Common myeloid progenitor, CD34-positive (primary cell): ENCODE results near the gene TPSAB1.
"Not testable (repeated sequence)": the region's sequence is repeated elsewhere in the genome, so short reads cannot be mapped to it uniquely, and the experiment has no call there.

Source experiments
- CTCF ChIA-PET: fragments of 350-600 bp; sonication (Branson Sonifier 250); formaldehyde crosslinking; loops from one replicate; lab custom pipeline; 2021; ENCODE audit warnings: antibody characterized with exemption; lab: Charles Lee
- POLR2A ChIA-PET: fragments of 350-600 bp; sonication (Branson Sonifier 250); formaldehyde crosslinking; loops from one replicate; lab custom pipeline; 2021; ENCODE audit warnings: antibody characterized with exemption; lab: Charles Lee
- DNase-seq, 3 donors: peaks; one replicate each; pipeline versions ENCODE4 v3.0.0 to v3.0.0-alpha.2; 2013
- H3K27ac ChIP-seq, 2 experiments: 1 replicate in 1 of 2; 2 replicates in 1 of 2; pipeline ENCODE4 v1.7.0; 2013; ENCODE audit warnings: inconsistent platforms in 2 of 2, low read length in 2 of 2, mild to moderate bottlenecking in 2 of 2, low read depth in 1 of 2, moderate library complexity in 1 of 2; ENCODE audit not compliant: severe bottlenecking in 2 of 2, insufficient read depth in 1 of 2, poor library complexity in 1 of 2
- H3K27me3 ChIP-seq, 5 experiments: replicated peaks in 2 of 5; 1 replicate in 3 of 5; 2 replicates in 2 of 5; pipeline versions ENCODE4 v1.6.1 to v1.7.0; 2013; ENCODE audit warnings: low read length in 4 of 5, mild to moderate bottlenecking in 2 of 5, moderate library complexity in 2 of 5, inconsistent platforms in 1 of 5; ENCODE audit not compliant: insufficient read depth in 5 of 5, control insufficient read depth in 4 of 5
- H3K36me3 ChIP-seq, 4 experiments: 1 replicate in 2 of 4; 2 replicates in 2 of 4; pipeline versions ENCODE4 v1.6.1 to v1.7.0; 2013; ENCODE audit warnings: low read length in 3 of 4, control low read depth in 1 of 4, mild to moderate bottlenecking in 1 of 4; ENCODE audit not compliant: control insufficient read depth in 4 of 4, insufficient read depth in 4 of 4
- H3K4me1 ChIP-seq, 4 experiments: 1 replicate in 3 of 4; 2 replicates in 1 of 4; pipeline versions ENCODE4 v1.6.1 to v1.7.1; 2013; ENCODE audit warnings: low read length in 3 of 4, mild to moderate bottlenecking in 3 of 4, control low read depth in 1 of 4, inconsistent platforms in 1 of 4, moderate library complexity in 1 of 4; ENCODE audit not compliant: control insufficient read depth in 4 of 4, insufficient read depth in 4 of 4; ENCODE audit errors: control extremely low read depth in 1 of 4
- H3K4me3 ChIP-seq, 7 experiments: 1 replicate in 4 of 7; 2 replicates in 3 of 7; pipeline versions ENCODE4 v1.5.1 to v1.7.0; 2013; ENCODE audit warnings: mild to moderate bottlenecking in 7 of 7, low read length in 6 of 7, moderate library complexity in 6 of 7, inconsistent platforms in 2 of 7, low read depth in 2 of 7, control low read depth in 1 of 7; ENCODE audit not compliant: insufficient read depth in 4 of 7, control insufficient read depth in 1 of 7; ENCODE audit errors: extremely low read depth in 1 of 7
- H3K9me3 ChIP-seq, 5 experiments: 1 replicate in 4 of 5; 2 replicates in 1 of 5; pipeline versions ENCODE4 v1.6.1 to v1.7.1; 2013; ENCODE audit warnings: low read length in 4 of 5, mild to moderate bottlenecking in 2 of 5, inconsistent platforms in 1 of 5, low read depth in 1 of 5, moderate library complexity in 1 of 5; ENCODE audit not compliant: control insufficient read depth in 4 of 5, insufficient read depth in 2 of 5; ENCODE audit errors: control extremely low read depth in 1 of 5
- WGBS: methylation state at CpG from one replicate; pipeline ENCODE4 v1.1.5; 2013; ENCODE audit not compliant: insufficient coverage; 5-methylcytosine and 5-hydroxymethylcytosine counted together

Gene TPSAB1

DNA sequence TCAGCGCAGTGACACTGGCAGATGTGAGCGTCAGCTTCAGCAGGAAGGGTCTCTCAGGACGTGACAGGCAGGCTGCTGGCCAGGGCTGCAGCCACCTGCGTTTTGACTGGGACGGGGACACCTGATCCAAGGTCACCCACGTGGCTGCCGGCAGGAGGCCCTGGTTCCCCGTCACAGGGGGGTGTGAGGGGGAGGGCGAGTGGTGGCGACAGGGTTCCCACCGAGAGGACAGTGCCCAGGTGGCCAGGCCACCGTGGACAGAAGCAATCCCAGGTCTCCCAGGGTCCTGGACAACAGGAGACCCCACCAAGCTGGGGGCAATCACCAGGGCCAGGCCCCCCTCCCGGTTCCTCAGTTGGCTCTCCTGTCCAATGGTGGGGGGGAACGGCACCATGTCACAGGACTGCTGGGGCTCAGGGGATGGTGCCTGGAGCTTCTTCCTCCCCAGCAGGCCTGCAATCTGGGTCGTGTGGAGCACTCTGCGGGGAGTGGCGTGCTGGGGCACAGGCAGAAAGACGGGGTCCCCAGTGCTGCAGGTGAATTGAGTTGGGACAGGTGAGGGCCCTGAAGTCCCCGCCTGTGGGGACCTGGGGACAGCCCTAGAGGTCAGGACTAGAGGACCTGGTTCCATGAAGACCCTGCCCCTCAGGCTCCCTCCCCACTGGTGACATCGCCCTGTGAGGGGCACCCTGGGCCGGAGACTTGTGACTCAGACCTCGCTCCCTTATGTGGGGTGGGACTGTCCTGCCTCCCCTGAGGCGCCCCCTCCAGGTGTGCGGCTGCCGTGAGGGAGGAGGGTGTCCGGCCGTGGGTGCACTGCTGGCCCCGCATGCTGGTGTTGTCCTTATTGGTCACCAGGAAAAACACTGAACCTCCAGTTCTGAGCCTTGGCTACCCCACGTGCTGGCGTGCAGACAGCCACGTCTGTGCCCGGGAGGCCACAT, 3.7 kb downstream of the TPSAB1 start:
- H3K36me3 ChIP-seq, H3K9me3 ChIP-seq, POLR2A ChIA-PET, H3K4me3 ChIP-seq, H3K27me3 ChIP-seq, CTCF ChIA-PET: not testable (repeated sequence)
- peak overlapping the region in 1 of 2 experiments; percentile 81 for H3K27ac ChIP-seq
- DNase-seq = peak in 1 of 3 donors; percentile 33
- H3K4me1 ChIP-seq = peaks cover 0 to 43% (median 14%) of the 10 kb centered on the region in 4 experiments
- 69% methylated on average over 11 of the region's 32 CpGs for WGBS

DNA sequence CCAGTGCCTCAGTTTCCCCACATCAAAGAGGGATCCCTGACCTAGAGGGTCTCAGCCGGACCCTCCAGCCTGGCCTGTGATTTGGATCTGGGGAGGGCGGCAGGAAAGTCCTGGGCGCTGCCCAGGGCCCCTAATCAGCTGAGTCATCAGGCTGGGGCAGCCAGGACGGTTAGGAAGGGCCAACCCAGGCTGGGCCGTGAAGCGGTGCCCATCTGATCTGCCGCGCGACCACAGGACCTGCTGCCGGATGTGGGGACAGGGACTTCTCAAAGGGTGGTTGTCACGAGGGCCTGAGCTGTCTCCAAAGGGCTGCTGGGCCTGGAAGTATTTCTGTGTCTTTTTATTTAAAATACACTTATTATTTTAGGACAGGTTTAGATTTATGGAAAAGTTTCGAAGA, 4.4 kb downstream of the TPSAB1 start:
- Histone ChIP-seq H3K4me3 (peak overlapping the region in 2 of 7 experiments; percentile 11 to 39), H3K4me1 (peaks cover 0 to 41% (median 14%) of the 10 kb centered on the region in 4 experiments), H3K9me3 (no peaks in the 10 kb centered on the region), H3K36me3 (no peaks in the 10 kb centered on the region), H3K27me3 (peaks cover 0 to 5% (median 0%) of the 10 kb centered on the region in 5 experiments), H3K27ac (peak overlapping the region; percentile 59 to 81)
- WGBS = 0% methylated on average over 5 of the region's 12 CpGs
- DNase-seq = peak; percentile 50 to 94 (median 90)
- POLR2A ChIA-PET = no interaction called here
- CTCF ChIA-PET = no interaction called here

- no peaks in the 10 kb centered on the region for H3K36me3 ChIP-seq
- H3K27ac ChIP-seq = peak overlapping the region; percentile 59 to 81
- CTCF ChIA-PET = no interaction called here
- peaks cover 0 to 38% (median 14%) of the 10 kb centered on the region in 4 experiments for H3K4me1 ChIP-seq
- H3K9me3 ChIP-seq = no peaks in the 10 kb centered on the region
- WGBS = 20% methylated on average over 16 of the region's 22 CpGs
- peaks cover 0 to 5% (median 0%) of the 10 kb centered on the region in 5 experiments for H3K27me3 ChIP-seq
- POLR2A ChIA-PET = no interaction called here
- H3K4me3 ChIP-seq = peak overlapping the region in 1 of 7 experiments; percentile 42
- DNase-seq = peak in 2 of 3 donors; percentile 42 to 61
Observed at GRCh38 chr16:1245452-1246020, 5.0 kb downstream of the TPSAB1 start.

GRCh38 chr16:1247903-1248537, 7.5 kb downstream of the TPSAB1 start:
- H3K36me3 ChIP-seq, DNase-seq, POLR2A ChIA-PET, H3K27me3 ChIP-seq, H3K9me3 ChIP-seq, H3K4me3 ChIP-seq, H3K27ac ChIP-seq, CTCF ChIA-PET: not testable (repeated sequence)
- 98% methylated on average over 10 of the region's 14 CpGs for WGBS
- H3K4me1 ChIP-seq = peaks cover 0 to 38% (median 14%) of the 10 kb centered on the region in 4 experiments

GRCh38 chr16:1249031-1249755, 8.7 kb downstream of the TPSAB1 start:
- H3K9me3 ChIP-seq, H3K4me3 ChIP-seq, H3K27ac ChIP-seq, DNase-seq, POLR2A ChIA-PET, CTCF ChIA-PET, H3K36me3 ChIP-seq, H3K27me3 ChIP-seq: not testable (repeated sequence)
- peaks cover 0 to 32% (median 14%) of the 10 kb centered on the region in 4 experiments for H3K4me1 ChIP-seq
- WGBS = no CpG with 5 or more reads among the region's 43 CpGs

DNA sequence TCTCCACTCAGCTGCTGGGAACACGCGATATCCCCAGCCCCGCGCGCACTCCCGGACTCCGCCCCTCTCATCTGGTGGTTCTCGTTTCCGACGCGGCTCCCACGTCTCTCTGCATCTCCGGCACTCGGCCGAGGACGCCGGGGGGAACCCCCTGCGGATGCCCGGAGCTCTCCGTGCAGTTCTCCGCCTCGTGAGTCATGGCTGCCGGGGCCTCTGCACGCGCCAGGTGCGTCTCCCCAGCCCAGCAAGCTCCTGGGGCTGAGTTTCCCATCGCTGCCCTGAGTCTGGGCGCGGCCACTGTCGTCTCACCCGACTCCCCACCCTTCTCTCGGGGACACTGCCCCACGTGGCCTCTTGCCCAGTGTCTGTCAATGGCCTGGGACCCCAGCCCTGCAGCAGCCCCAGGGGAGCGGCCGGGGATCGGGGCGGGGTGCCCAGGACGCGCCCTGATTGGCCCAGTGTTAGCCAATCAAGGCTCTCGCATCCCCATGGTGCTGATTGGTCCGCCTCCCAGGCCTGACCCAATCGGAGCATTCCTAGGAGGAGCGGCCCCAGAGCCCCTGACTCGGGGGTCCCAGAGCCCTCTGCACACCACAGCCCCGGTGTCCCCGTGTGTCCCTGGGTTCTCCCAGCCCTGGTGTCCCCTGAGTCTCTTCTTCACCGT, 13.3 kb downstream of the TPSAB1 start:
- no CpG with 5 or more reads among the region's 47 CpGs for WGBS
- H3K4me1 ChIP-seq, H3K9me3 ChIP-seq, H3K36me3 ChIP-seq, POLR2A ChIA-PET, H3K4me3 ChIP-seq, DNase-seq, H3K27ac ChIP-seq, H3K27me3 ChIP-seq: not testable (repeated sequence)
- CTCF ChIA-PET = interaction anchor here (0.7 kb wide), 1 partner anchor 478 kb away, joined by 3 read pairs; no protein-coding TSS in a partner anchor
